ENCODE data around the gene FBXO42. TPM values are rescaled to one million over a fixed set of nuclear protein-coding genes. Genes with fewer than 3 reads are reported as not detected.

The FBXO42 gene
- total RNA-seq, 1 experiment from 2014 or later, result 12.8 TPM

DNA sequence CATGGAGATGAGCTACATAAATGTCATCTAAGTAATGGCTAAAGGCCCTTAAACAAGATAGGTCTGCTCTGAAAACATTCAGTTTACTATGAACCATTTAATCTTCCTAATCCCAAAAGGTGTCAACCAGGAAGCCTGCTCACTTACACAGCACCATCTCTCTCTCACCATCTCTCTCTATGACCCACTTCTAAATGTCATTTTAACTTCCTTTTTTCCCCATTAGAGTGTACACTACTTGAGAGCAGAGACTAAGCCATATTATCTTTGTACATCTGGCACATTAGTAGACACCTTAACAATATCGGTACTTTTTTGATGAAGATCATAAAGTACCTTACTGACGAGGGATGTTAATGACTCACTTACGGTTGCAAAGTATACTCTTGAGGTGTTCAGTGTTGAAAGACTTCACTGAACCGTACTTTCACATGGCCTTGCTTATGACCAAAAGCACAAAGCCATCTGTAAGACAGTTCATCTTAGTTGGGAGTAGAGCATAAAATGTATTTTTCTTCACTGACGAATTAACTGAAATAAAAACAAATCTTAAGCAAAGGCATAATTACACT lies 25.4 kb downstream of the FBXO42 start:
- no peak for DNase-seq (ENCODE audit: low read depth)

DNA sequence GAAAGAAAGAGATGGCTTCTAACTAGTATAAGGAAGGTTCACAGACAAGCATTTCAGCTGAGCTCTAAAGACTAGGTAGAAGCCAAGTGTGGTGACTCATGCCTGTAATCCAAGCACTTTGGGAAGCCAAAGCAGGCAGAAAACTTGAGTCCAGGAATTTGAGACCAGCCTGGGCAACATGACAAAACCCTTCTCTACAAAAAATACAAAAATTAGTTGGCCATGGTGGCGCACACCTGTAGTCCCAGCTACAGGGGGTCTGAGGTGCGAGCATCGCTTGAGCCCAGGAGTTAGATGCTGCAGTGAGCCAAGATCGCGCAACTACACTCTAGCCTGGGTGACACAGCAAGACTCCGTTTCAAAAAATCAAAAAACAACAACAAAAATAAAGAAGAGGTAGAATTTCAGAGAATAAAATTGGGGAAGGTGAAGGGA lies 27.8 kb downstream of the FBXO42 start:
- DNase-seq (ENCODE audit: low read depth), result peak; percentile 78

DNA sequence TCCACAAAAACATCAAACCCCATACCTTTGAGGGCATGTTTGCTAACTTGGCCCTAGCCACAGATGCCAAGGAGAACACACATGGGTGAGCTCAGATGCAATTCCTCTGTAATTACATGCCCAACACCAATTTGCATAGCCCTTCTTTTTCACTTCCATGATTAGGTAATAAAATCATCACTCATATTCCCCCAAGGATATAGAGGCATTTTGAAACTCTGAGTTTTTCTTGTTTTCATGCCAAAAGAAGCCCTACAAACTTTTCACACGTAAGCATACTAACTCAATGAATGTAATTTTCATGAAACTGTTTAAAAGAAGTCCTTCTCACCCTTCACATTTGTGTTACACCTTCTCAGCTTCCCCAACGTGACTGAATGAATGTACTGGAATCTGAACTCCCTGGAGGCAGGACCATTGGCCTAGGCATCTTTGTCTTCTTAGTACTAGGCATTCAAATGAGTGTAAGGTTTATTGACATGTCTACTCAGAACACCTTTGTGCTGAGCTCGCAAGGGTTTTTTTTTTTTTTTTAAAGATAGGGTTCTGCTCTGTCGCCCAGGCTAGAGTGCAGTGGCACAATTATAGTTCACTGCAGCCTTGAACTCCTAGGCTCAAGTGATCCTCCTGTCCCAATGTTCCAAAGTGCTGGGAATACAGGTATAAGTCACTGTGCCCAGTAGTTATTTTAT lies 31.0 kb downstream of the FBXO42 start:
- DNase-seq (ENCODE audit: low read depth), result no peak

DNA sequence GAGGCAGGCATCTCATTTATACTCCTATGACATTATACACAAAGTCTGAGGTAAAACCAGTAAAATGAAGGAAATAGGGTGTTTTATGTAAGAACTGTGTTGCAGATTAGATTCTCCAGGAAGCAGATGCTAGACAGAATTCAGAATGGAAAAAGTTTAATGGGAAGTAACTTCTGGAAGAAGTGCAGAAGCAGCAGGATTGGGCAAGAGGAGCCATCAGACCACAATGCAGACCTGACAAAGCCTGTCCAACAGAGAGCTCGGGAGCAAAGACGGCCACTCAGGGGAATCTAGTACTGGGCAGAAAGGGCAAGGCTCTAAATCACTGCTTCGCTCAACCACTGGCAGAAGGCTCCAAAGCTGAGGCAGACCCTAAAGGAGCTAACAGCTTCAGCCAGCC lies 33.7 kb downstream of the FBXO42 start:
- DNase-seq (ENCODE audit: low read depth), result no peak

DNA sequence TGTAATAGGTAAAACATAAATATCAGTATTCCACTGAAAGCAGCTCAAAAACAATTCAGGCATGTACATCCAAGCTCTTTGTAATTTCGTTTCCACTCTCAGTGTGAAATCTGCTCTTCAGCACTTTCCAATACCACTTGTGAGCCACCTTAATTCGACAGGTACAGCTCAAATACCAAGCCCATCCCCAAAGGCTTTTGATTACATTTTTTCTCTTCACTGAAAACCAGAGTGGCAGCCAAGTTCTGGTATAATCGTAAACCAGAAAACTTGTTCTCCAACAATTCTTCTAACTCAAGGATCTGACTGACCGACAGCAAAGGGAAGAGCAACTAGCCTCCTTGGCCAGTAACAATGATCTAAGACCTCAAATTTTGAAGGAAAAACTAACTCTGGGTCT lies 36.8 kb downstream of the FBXO42 start:
- DNase-seq (ENCODE audit: low read depth), result no peak

DNA sequence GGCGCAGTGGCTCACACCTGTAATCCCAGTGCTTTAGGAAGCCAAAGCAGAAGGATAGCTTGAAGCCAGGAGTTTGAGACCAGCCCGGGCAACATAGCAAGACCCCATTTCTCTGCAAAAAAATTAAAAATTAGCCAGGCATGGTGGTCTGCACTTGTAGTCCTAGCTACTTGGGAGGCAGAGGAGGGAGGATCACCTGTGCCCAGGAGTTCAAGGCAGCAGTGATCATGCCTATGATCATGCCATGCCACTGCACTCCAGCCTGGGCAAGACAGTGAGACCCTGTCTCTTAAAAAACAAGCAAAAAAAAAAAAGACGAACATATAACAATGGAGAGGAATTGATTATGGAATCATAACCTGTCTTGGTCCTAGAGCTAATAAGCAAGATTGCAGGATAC lies 45.1 kb downstream of the FBXO42 start:
- no peak for DNase-seq (ENCODE audit: low read depth)

DNA sequence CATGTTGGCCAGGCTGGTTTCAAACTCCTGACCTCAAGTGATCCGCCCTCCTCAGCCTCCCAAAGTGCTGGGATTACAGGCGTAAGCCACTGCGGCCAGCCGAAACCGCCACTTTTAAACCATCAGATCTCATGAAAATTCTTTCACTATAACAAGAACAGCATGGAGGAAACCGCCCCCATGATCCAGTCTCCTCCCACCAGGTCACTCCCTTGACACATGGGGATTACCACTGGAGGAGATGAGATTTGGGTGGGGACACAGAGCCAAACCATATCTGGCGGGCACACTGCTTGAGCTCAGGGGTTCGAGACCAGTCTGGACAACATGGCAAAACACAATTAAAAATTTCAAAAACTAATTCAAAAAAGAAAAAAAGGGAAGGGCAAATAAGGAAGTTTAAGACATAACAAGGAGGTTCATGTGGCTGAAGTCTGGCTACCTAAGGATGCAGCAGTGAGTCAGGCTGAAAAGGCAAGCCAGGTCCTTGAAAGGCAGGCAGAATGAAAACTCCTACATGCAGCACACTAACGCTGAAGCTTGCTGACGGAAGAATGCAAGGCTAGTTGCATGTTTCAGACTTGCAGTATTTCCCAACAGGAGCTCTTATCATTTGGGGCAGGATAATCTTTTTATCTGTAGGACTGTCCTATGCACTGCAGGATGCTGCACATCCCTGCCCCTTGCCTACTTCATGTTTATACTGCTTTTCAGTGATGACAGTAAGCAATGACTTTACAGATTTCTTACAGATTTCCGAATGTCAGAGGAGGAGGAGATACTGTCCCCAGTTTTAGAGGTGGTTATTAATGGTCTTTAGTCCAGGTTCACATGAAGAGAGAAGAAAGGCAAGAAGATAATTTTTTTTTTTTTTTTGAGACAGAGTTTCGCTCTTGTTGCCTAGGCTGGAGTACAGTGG lies 49.3 kb downstream of the FBXO42 start:
- no peak for DNase-seq (ENCODE audit: low read depth)

DNA sequence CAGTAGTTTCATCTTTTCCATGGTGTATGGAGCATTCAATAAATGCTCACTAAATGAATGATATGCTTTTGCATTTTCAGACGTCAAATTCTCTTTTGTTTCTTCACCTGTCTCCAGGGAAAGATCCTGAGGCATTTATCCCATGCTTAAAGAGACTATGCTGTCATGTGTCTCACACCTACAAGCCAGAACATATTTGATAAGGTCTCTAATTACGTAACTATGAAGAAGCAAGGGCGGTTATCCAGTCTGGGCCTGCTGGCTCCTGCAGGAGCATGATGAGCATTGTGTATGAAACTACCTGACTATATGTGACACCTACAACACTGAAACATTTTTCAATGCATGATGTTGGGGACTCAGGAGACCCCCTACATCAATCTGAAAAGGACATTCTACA lies 51.8 kb downstream of the FBXO42 start:
- DNase-seq (ENCODE audit: low read depth), result no peak

DNA sequence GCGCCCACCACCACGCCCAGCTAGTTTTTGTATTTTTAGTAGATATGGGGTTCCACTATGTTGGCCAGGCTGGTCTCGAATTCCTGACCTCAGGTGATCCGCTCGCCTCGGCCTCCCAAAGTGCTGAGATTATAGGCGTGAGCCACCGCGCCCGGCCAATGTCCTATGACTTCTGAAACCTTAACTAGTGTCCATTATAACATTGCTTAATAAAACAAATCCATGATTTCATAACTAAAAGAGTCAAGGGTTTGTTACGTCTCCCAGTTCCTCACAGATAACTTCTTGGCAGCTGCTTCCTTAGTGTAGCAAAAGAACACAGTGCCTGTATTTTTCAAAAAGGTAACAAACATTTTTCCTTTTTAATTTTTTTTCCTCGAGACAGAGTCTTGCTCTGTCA lies 53.6 kb downstream of the FBXO42 start:
- no peak for DNase-seq (ENCODE audit: low read depth)

DNA sequence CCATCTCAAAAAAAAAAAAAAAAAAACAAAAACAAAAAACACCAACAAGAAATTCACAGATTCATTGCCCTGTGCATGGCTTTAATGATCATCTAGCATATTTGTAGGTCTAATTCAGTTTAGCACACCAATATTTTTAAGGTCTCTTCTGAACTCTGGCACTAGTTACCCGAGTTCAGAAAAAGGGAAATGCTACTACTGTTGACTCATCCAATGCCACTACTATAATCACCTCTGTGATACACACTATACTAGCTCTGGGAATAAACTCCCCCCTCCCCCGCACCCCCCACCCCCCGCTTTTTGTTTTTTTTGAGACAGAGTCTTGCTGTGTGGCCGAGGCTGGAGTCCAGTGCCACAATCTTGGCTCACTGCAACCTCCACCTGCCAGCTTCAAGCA lies 55.6 kb downstream of the FBXO42 start:
- no peak for DNase-seq (ENCODE audit: low read depth)

DNA sequence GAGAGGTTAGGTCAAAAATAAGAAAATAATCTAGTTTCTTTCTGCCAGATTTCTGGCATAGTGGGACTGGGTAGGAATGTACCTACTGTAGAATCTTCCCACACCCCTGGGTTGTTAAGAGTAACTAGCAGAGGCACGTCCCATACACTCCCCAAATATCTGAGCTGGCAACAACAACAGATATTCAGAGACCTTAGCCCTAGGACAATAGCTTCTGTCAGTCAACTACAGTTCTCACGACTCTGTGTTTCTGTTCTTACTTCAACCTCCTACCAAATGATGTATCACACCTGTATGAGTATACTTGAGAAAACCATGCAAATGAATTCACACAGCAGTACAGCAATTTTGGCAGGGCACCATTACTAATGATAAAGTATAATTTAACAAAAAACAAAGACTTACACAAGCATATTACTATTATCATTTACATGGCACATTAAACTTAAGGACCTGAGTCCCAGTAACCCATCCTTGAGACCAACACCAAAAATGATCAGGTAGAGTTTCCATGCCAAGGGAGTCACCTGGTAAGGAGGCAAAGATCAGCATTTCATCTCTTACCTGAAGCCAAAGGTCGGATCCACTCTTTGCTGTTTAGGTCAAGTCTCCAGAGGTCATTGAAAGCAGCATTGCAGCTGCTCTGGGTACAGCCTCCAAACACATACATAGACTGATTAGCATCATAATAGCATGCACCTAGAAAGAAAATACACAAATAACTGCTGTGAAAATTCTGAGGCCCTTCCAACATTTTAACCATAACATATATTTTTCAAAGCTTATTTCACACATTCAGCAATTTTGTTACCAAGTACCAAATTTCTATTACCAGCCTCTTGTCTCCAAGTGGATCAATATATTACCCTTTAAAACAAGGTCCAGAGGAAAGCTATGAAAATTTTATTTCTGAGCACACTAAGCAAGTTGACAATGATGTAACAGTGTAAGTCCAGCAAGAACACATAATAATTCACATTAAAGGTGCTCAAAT lies 57.8 kb downstream of the FBXO42 start:
- no peak for DNase-seq (ENCODE audit: low read depth)

DNA sequence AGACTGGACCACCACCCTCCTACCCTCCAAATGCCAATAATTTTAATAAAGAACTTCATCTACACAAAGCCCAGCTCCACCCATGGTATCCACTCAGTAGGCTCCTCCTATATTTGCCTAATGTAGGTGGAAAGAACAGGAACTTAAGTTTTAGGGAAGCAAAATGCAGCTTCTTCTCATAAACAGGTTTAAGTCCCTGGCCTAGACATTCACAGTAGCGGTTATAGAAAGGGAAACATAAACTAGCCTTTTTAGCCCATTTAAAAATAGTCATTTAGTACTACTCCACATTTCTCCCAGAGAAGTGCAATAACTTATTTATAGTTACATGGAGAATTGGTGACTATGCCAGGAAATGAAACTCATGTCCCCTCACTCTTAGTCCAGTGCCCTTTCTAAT lies 58.7 kb downstream of the FBXO42 start:
- DNase-seq (ENCODE audit: low read depth), result no peak

DNA sequence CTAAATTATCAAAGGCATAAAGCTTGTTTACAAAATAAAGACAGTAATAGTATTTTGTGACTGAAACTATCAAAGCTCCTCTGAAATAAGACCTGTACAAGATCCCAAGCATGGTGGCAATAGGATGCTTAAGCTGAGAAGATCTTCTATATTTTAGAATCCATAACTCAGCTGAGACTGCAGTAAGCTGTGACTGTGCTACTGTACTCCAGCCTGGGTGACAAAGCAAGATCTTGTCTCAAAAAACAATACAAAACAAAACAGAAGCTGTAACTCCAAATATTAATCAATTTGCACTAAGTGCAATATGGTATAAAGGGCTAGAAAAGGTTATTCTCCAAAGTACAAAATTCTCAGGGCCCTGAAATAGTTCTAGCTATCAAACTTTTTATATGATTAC lies 59.5 kb downstream of the FBXO42 start:
- DNase-seq (ENCODE audit: low read depth), result no peak

DNA sequence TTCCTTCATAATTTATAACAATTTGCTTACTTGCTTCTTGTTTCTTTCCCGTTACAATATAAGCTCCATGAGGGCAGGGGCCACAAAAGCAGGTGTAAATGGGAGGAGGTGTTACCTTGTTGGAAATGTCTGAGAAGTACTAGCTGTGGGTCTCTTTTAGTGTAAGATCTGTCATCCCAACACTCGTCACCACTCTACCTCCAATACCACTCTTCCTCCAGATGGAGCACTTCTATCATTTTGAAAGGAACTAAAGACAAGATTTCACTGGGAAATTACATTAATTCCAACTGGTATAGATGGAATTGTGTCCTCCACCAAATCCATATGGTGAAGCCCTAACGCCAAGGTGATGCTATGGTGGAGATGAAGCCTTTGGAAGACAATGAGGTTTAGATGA lies 62.3 kb downstream of the FBXO42 start:
- DNase-seq (ENCODE audit: low read depth), result no peak

DNA sequence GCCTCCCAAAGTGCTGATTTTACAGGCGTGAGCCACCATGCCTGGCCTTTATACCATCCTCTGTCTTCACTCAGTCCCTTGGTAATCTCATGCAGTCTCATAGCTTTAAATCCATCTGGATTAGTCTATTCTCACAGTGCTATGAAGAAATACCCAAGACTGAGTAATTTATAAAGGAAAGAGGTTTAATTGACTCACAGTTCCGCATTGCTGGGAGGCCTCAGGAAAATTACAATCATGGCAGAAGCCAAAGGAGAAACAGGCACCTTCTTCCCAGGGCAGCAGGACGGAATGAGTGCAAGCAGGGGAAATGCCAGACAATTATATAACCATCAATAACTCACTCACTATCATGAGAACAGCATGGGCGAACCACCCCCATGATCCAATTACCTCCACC lies 66.2 kb downstream of the FBXO42 start:
- no peak for DNase-seq (ENCODE audit: low read depth)

DNA sequence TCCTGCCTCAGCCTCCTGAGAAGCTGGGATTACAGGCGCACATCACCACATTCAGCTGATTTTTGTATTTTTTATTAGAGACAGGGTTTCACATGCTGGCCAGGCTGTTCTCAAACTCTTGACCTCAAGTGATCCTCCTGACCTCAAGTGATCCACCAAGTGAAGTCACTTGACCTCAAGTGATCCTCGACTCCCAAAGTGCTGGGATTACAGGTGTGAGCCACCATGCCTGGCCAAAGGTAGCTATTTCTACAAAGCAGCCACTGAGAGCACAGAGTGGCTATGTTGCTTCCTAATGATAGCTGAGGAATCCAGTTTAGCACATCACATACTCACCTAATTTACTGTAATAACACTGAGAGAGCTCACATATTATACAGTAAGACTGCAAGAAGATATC lies 70.5 kb downstream of the FBXO42 start:
- DNase-seq (ENCODE audit: low read depth), result no peak

DNA sequence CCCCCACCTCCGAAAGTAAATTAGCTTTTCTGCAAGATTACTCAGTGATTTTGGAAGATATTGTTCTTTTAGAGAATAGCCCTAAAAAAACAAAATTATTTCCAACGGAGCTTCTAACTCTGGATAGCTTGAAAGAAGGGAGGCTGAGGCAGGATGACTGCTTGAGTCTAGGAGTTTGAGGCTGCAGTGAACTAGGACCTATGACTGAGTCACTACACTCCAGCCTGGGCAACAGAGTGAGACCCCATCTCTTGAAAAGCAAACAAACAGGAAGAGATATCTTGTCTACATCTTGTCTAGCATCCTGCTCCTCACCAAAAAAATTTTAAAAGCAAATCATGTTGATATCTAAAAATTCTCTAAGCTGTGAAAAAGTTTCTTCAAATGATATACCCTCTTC lies 73.1 kb downstream of the FBXO42 start:
- no peak for DNase-seq (ENCODE audit: low read depth)

DNA sequence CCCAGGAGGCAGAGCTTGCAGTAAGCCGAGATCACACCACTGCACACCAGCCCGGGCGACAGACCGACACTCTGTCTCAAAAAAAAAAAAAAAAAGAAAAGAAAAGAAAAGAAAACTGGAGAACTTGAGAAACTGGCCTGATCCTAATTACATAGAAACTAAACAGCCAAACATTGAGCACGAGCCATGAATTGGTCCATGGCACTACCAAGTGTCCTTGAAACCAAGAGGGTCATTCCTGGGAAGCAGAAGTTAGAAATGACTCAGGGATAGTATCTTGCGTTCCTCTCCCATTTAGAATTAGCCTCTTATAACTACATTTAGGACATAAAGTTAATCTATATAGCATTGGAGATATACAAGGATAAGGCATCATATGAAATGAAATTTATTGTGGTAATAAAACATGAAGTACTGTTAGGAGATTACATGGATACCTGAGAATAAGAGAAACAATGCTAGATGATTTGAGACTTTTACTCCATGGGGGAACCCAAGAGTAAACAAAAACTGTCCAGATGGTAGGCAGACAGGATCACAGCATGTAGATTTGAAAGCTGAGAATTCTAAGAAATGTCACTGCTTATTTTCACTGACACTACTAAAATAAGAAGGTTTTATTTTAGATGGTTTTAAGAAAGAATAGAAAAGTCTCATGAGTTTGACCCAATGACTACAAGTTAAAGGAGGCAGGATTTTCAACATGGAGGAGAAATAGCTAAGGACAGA lies 75.8 kb downstream of the FBXO42 start:
- DNase-seq (ENCODE audit: low read depth), result no peak

DNA sequence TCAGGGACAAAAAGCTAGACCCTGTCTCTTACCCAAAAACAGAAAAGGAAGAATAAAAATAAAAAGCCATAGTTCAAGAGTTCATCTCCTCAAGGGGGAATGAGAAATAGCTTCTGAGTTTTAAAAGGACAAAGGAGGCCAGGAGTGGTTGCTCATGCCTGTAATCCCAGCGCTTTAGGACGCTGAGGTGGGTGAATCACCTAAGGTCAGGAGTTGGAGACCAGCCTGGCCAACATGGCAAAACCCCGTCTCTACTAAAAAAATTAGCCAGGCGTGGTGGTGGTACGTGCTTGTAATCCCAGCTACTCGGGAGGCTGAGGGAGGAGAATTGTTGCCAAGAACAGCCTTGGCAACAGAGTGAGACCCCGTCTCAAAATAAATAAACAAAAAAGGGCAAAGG lies 76.7 kb downstream of the FBXO42 start:
- peak; percentile 14 for DNase-seq (ENCODE audit: low read depth)

DNA sequence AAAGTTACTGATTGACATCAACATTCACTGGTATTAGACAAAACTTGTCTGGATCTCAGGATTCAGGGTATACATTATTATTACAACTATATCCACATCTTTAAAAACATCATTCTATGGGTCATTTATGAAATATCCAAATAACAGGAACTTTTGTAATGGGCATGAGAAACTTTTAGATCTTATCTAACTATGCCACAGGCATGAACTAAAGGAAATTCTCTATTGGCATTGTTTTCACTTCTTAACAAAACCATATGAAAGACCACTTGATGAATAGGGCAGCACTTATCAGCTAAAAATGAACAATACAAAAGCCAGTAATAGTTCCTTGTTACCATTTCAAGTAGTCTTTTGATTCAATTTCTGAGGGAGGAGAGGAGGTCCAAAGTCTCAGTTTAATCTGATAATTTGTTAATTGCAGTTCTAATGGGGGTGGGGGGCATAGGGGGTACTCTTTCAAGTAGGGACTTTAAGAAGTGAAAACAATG lies 84.5 kb downstream of the FBXO42 start:
- DNase-seq (ENCODE audit: low read depth), result no peak
